Measurements from ENCODE around the gene ERF.

GRCh38 chr19:42232435-42232834 is 22.5 kb downstream of the ERF start:
- TF ChIP-seq, protein P1, sequence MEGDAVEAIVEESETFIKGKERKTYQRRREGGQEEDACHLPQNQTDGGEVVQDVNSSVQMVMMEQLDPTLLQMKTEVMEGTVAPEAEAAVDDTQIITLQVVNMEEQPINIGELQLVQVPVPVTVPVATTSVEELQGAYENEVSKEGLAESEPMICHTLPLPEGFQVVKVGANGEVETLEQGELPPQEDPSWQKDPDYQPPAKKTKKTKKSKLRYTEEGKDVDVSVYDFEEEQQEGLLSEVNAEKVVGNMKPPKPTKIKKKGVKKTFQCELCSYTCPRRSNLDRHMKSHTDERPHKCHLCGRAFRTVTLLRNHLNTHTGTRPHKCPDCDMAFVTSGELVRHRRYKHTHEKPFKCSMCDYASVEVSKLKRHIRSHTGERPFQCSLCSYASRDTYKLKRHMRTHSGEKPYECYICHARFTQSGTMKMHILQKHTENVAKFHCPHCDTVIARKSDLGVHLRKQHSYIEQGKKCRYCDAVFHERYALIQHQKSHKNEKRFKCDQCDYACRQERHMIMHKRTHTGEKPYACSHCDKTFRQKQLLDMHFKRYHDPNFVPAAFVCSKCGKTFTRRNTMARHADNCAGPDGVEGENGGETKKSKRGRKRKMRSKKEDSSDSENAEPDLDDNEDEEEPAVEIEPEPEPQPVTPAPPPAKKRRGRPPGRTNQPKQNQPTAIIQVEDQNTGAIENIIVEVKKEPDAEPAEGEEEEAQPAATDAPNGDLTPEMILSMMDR (conservative IDR thresholded peaks at IDR 0.05; ENCODE audit: low read length): no peak
- no peak for TF ChIP-seq EZH2phosphoT487 (IDR thresholded peaks at IDR 0.05; ENCODE audit: borderline replicate concordance, low read depth, low read length)
